ENCODE results near the gene PTGS1. TPM values are rescaled to one million over a fixed set of nuclear protein-coding genes. Genes with fewer than 3 reads are reported as not detected.
"Not testable (repeated sequence)": the region's sequence is repeated elsewhere in the genome, so short reads cannot be mapped to it uniquely, and the experiment has no call there.

The PTGS1 gene
- 1 to 10 TPM in 3 of 6 donors, under 1 TPM in 3; 0.32 to 9.9 (median 1.6) TPM for total RNA-seq
- polyA plus RNA-seq = 1 to 10 TPM in 1 of 2 donors, under 1 TPM in 1; 0.76 to 1.1 TPM

GRCh38 chr9:122370869-122371755, at the start of gene PTGS1:
Gene PTGS1, plus strand, starts transcription at chr9:122371024. Its CDS starts 61 bp downstream, at chr9:122371085.
- no peak for TF ChIP-seq CTCF (IDR thresholded peaks at IDR 0.05)
- Histone ChIP-seq H3K4me1 (peaks cover 0 to 8% (median 0%) of the 10 kb centered on the region in 3 donors), H3K27me3 (no peaks in the 10 kb centered on the region), H3K36me3 (no peaks in the 10 kb centered on the region), H3K27ac (no peak within 1 kb of the TSS), H3K4me3 (peak within 1 kb of the TSS in 3 of 4 donors; percentile 10 to 41 (median 28)), H3K9me3 (no peaks in the 10 kb centered on the region)
- FAIRE-seq = no peak
- ATAC-seq = peak; percentile 59 to 87 (median 78)
- intact Hi-C loops (cut with DNase I) = no loop called here
- WGBS, 2 donors = 12 to 17% methylated on average over 27 to 39 of the region's 39 CpGs
- DNase-seq = peak in 4 of 6 donors; percentile 49 to 70 (median 52)

GRCh38 chr9:122322553-122322952, 48.3 kb upstream of the PTGS1 start:
- no peak for FAIRE-seq
- 81 to 89% methylated on average over 2 of the region's 2 CpGs for WGBS, 2 donors
- no peak for DNase-seq
- Histone ChIP-seq H3K4me1 (no peaks in the 10 kb centered on the region), H3K36me3 (peaks cover 0 to 18% (median 4%) of the 10 kb centered on the region in 3 donors), H3K27ac (no peak overlapping the region), H3K27me3 (no peaks in the 10 kb centered on the region), H3K4me3 (no peak overlapping the region), H3K9me3 (no peaks in the 10 kb centered on the region)
- no peak for TF ChIP-seq CTCF (IDR thresholded peaks at IDR 0.05)
- ATAC-seq = no peak
- intact Hi-C loops (cut with DNase I) = no loop called here

GRCh38 chr9:122324665-122325064, 46.2 kb upstream of the PTGS1 start:
- H3K4me3 ChIP-seq; DNase-seq; FAIRE-seq; intact Hi-C loops (cut with DNase I); H3K9me3 ChIP-seq; ATAC-seq; H3K27me3 ChIP-seq; H3K27ac ChIP-seq; H3K4me1 ChIP-seq: not testable (repeated sequence)
- WGBS, 2 donors = 64 to 74% methylated on average over 1 of the region's 1 CpG
- peaks cover 0 to 18% (median 4%) of the 10 kb centered on the region in 3 donors for H3K36me3 ChIP-seq

- intact Hi-C loops (cut with DNase I) = no loop called here
- WGBS, 2 donors = 9 to 29% methylated on average over 1 of the region's 1 CpG
- Histone ChIP-seq H3K27me3 (no peaks in the 10 kb centered on the region), H3K9me3 (no peaks in the 10 kb centered on the region), H3K36me3 (peaks cover 0 to 18% (median 4%) of the 10 kb centered on the region in 3 donors), H3K27ac (no peak overlapping the region), H3K4me1 (no peaks in the 10 kb centered on the region), H3K4me3 (no peak overlapping the region)
- FAIRE-seq = no peak
- peak in 2 of 4 donors; percentile 50 to 53 for ATAC-seq
- DNase-seq = no peak
- no peak for TF ChIP-seq CTCF (IDR thresholded peaks at IDR 0.05)
Measured at GRCh38 chr9:122325124-122325523, 45.7 kb upstream of the PTGS1 start.

GRCh38 chr9:122327175-122327574, 43.6 kb upstream of the PTGS1 start:
- Histone ChIP-seq H3K4me3 (no peak overlapping the region), H3K9me3 (no peaks in the 10 kb centered on the region), H3K36me3 (peaks cover 0 to 18% (median 4%) of the 10 kb centered on the region in 3 donors), H3K4me1 (no peaks in the 10 kb centered on the region), H3K27ac (no peak overlapping the region), H3K27me3 (no peaks in the 10 kb centered on the region)
- no peak for TF ChIP-seq CTCF (IDR thresholded peaks at IDR 0.05)
- FAIRE-seq (no peak), ATAC-seq (no peak), DNase-seq (no peak)
- intact Hi-C loops (cut with DNase I) = no loop called here
- 93 to 97% methylated on average over 2 of the region's 2 CpGs for WGBS, 2 donors
